Measurements from ENCODE around the gene ASTE1. TPM values are rescaled to one million over a fixed set of nuclear protein-coding genes. Genes with fewer than 3 reads are reported as not detected.

Gene ASTE1
- polyA plus RNA-seq, 1 donor from 2014 or later: 2.0 TPM

- no peak overlapping the region for H2AFZ ChIP-seq (ENCODE audit: low read depth, low read length)
- TF ChIP-seq CTCF (IDR thresholded peaks at IDR 0.05; ENCODE audit: poor library complexity, severe bottlenecking): no peak
- TF ChIP-seq RAD21 (conservative IDR thresholded peaks at IDR 0.05): no peak
- TF ChIP-seq POLR2AphosphoS5 (IDR thresholded peaks at IDR 0.05): no peak
- no peak for TF ChIP-seq REST (IDR thresholded peaks at IDR 0.05; ENCODE audit: borderline replicate concordance)
- no peak for TF ChIP-seq EP300 (conservative IDR thresholded peaks at IDR 0.05; ENCODE audit: poor library complexity, severe bottlenecking)
- TF ChIP-seq MXI1 (conservative IDR thresholded peaks at IDR 0.05; ENCODE audit: poor library complexity, severe bottlenecking): no peak
- no peak for TF ChIP-seq EZH2 (IDR thresholded peaks at IDR 0.05; ENCODE audit: borderline replicate concordance, insufficient read depth, low read length, poor library complexity, severe bottlenecking)
- no peak for TF ChIP-seq TAF1 (IDR thresholded peaks at IDR 0.05; ENCODE audit: low read depth)
- no peak for TF ChIP-seq SMC3 (conservative IDR thresholded peaks at IDR 0.05; ENCODE audit: poor library complexity)
- no peaks in the 10 kb centered on the region for H4K20me1 ChIP-seq (ENCODE audit: insufficient read depth)
- no peaks in the 10 kb centered on the region for H3K9me3 ChIP-seq (ENCODE audit: low read length)
- H3K9ac ChIP-seq (ENCODE audit: low read length): no peak overlapping the region
- H3K9me2 ChIP-seq (ENCODE audit: insufficient read depth, low read length): no peaks in the 10 kb centered on the region
- no peaks in the 10 kb centered on the region for H3K79me2 ChIP-seq (replicated peaks; ENCODE audit: insufficient read depth, low read length)
- no peak overlapping the region for H3K4me3 ChIP-seq (ENCODE audit: low read length)
- no peaks in the 10 kb centered on the region for H3K27me3 ChIP-seq (ENCODE audit: insufficient read depth, low read depth, low read length)
- H3K36me3 ChIP-seq (ENCODE audit: insufficient read depth, low read length): no peaks in the 10 kb centered on the region
- H3F3A ChIP-seq (ENCODE audit: insufficient read depth, low read length, poor library complexity, severe bottlenecking): no peaks in the 10 kb centered on the region
- no peak overlapping the region for H3K4me2 ChIP-seq (ENCODE audit: low read length)
- no peak overlapping the region for H3K27ac ChIP-seq (ENCODE audit: low read length)
These were observed 11.7 kb upstream of the ASTE1 start for GRCh38 chr3:131038326-131038725.

GRCh38 chr3:131036986-131037385 is 10.4 kb upstream of the ASTE1 start:
- TF ChIP-seq TAF1 (IDR thresholded peaks at IDR 0.05; ENCODE audit: low read depth) (no peak), POLR2AphosphoS5 (IDR thresholded peaks at IDR 0.05) (no peak), RAD21 (conservative IDR thresholded peaks at IDR 0.05) (no peak), CTCF (IDR thresholded peaks at IDR 0.05; ENCODE audit: poor library complexity, severe bottlenecking) (no peak), REST (IDR thresholded peaks at IDR 0.05; ENCODE audit: borderline replicate concordance) (no peak), SMC3 (conservative IDR thresholded peaks at IDR 0.05; ENCODE audit: poor library complexity) (no peak), MXI1 (conservative IDR thresholded peaks at IDR 0.05; ENCODE audit: poor library complexity, severe bottlenecking) (no peak), EP300 (conservative IDR thresholded peaks at IDR 0.05; ENCODE audit: poor library complexity, severe bottlenecking) (no peak), EZH2 (IDR thresholded peaks at IDR 0.05; ENCODE audit: borderline replicate concordance, insufficient read depth, low read length, poor library complexity, severe bottlenecking) (no peak)
- no peak overlapping the region for H3K9ac ChIP-seq (ENCODE audit: low read length)
- H3K36me3 ChIP-seq (ENCODE audit: insufficient read depth, low read length): no peaks in the 10 kb centered on the region
- no peak overlapping the region for H3K4me3 ChIP-seq (ENCODE audit: low read length)
- no peaks in the 10 kb centered on the region for H3K79me2 ChIP-seq (replicated peaks; ENCODE audit: insufficient read depth, low read length)
- H3F3A ChIP-seq (ENCODE audit: insufficient read depth, low read length, poor library complexity, severe bottlenecking): no peaks in the 10 kb centered on the region
- H3K9me3 ChIP-seq (ENCODE audit: low read length): no peaks in the 10 kb centered on the region
- no peak overlapping the region for H3K4me2 ChIP-seq (ENCODE audit: low read length)
- H4K20me1 ChIP-seq (ENCODE audit: insufficient read depth): no peaks in the 10 kb centered on the region
- H3K9me2 ChIP-seq (ENCODE audit: insufficient read depth, low read length): no peaks in the 10 kb centered on the region
- H3K27ac ChIP-seq (ENCODE audit: low read length): no peak overlapping the region
- no peak overlapping the region for H2AFZ ChIP-seq (ENCODE audit: low read depth, low read length)
- H3K27me3 ChIP-seq (ENCODE audit: insufficient read depth, low read depth, low read length): no peaks in the 10 kb centered on the region

Measured in neural cell (in vitro differentiated cells).